ENCODE measurements around the gene DSG4.
"Not testable (repeated sequence)": the region's sequence is repeated elsewhere in the genome, so short reads cannot be mapped to it uniquely, and the experiment has no call there.

The DSG4 gene

GRCh38 chr18:31376477-31376876, at the start of gene DSG4:
DSG4 (plus strand) TSS chr18:31376777; CDS start chr18:31376912, 135 bp downstream.
- no peak for DNase-seq

- DNase-seq: no peak
Measured at GRCh38 chr18:31329787-31330438, 46.7 kb upstream of the DSG4 start.

- DNase-seq: no peak
Measured at GRCh38 chr18:31343454-31343853, 33.1 kb upstream of the DSG4 start.

GRCh38 chr18:31353336-31353735, 23.2 kb upstream of the DSG4 start:
- not testable (repeated sequence) for DNase-seq

GRCh38 chr18:31354990-31355389, 21.6 kb upstream of the DSG4 start:
- no peak for DNase-seq

GRCh38 chr18:31356025-31356424, 20.6 kb upstream of the DSG4 start:
- no peak for DNase-seq

GRCh38 chr18:31364190-31364589, 12.4 kb upstream of the DSG4 start:
- no peak for DNase-seq

- DNase-seq: no peak
Measured at GRCh38 chr18:31369478-31369877, 7.1 kb upstream of the DSG4 start.

- DNase-seq: no peak
Measured at GRCh38 chr18:31371989-31372388, 4.6 kb upstream of the DSG4 start.

GRCh38 chr18:31373641-31374040, 2.9 kb upstream of the DSG4 start:
- no peak for DNase-seq

GRCh38 chr18:31380912-31381311, 4.3 kb downstream of the DSG4 start:
- no peak for DNase-seq

GRCh38 chr18:31382107-31382506, 5.5 kb downstream of the DSG4 start:
- no peak for DNase-seq

- DNase-seq: no peak
Measured at GRCh38 chr18:31386741-31387140, 10.2 kb downstream of the DSG4 start.

GRCh38 chr18:31393286-31393685, 16.7 kb downstream of the DSG4 start:
- no peak for DNase-seq

GRCh38 chr18:31396796-31397612, 20.4 kb downstream of the DSG4 start:
- no peak for DNase-seq

- DNase-seq: no peak
Measured at GRCh38 chr18:31398191-31398590, 21.6 kb downstream of the DSG4 start.

- DNase-seq: no peak
Measured at GRCh38 chr18:31399306-31400032, 22.9 kb downstream of the DSG4 start.

GRCh38 chr18:31401156-31402025, 24.8 kb downstream of the DSG4 start:
- no peak for DNase-seq

GRCh38 chr18:31402026-31402373, 25.4 kb downstream of the DSG4 start:
- DNase-seq: no peak

GRCh38 chr18:31403409-31403808, 26.8 kb downstream of the DSG4 start:
- no peak for DNase-seq

- no peak for DNase-seq
Measured at GRCh38 chr18:31407649-31408048, 31.1 kb downstream of the DSG4 start.

GRCh38 chr18:31409276-31409675, 32.7 kb downstream of the DSG4 start:
- DNase-seq: no peak

Measured in suppressor macrophage treated with lipopolysaccharide for 4 hours (primary cell).